CD4-positive, alpha-beta T cell treated with Interferon gamma for 1 hour (primary cell): ENCODE data around the gene HMCN1.

Source experiments
- DNase-seq: peaks from one replicate; pipeline ENCODE4 v3.0.0-alpha.2; 2020

Gene HMCN1

GRCh38 chr1:185920602-185921001 lies 186.4 kb downstream of the HMCN1 start:
- DNase-seq: no peak

GRCh38 chr1:185921636-185922035 lies 187.4 kb downstream of the HMCN1 start:
- no peak for DNase-seq

GRCh38 chr1:185926588-185926987 lies 192.4 kb downstream of the HMCN1 start:
- DNase-seq: no peak

- DNase-seq: no peak
These were observed 195.6 kb downstream of the HMCN1 start for GRCh38 chr1:185929776-185930175.

GRCh38 chr1:185931438-185931837 lies 197.2 kb downstream of the HMCN1 start:
- DNase-seq: no peak

- no peak for DNase-seq
These were observed 199.4 kb downstream of the HMCN1 start for GRCh38 chr1:185933580-185933979.

- no peak for DNase-seq
These were observed 200.4 kb downstream of the HMCN1 start for GRCh38 chr1:185934476-185935189.

GRCh38 chr1:185935360-185935759 lies 201.2 kb downstream of the HMCN1 start:
- no peak for DNase-seq

GRCh38 chr1:185936641-185937040 lies 202.4 kb downstream of the HMCN1 start:
- no peak for DNase-seq

- DNase-seq: no peak
These were observed 204.2 kb downstream of the HMCN1 start for GRCh38 chr1:185938396-185938795.

- no peak for DNase-seq
These were observed 205.0 kb downstream of the HMCN1 start for GRCh38 chr1:185939142-185939541.

- no peak for DNase-seq
These were observed 208.8 kb downstream of the HMCN1 start for GRCh38 chr1:185942961-185943360.

- DNase-seq: no peak
These were observed 222.7 kb downstream of the HMCN1 start for GRCh38 chr1:185956881-185957280.

GRCh38 chr1:185957441-185958363 lies 223.5 kb downstream of the HMCN1 start:
- DNase-seq: no peak

GRCh38 chr1:185960422-185961321 lies 226.5 kb downstream of the HMCN1 start:
- DNase-seq: no peak

- DNase-seq: no peak
These were observed 227.5 kb downstream of the HMCN1 start for GRCh38 chr1:185961664-185962063.

GRCh38 chr1:185964946-185965345 lies 230.8 kb downstream of the HMCN1 start:
- no peak for DNase-seq

GRCh38 chr1:185965870-185966269 lies 231.7 kb downstream of the HMCN1 start:
- no peak for DNase-seq

- no peak for DNase-seq
These were observed 232.3 kb downstream of the HMCN1 start for GRCh38 chr1:185966471-185966870.

- no peak for DNase-seq
These were observed 234.8 kb downstream of the HMCN1 start for GRCh38 chr1:185969028-185969427.

- no peak for DNase-seq
These were observed 235.4 kb downstream of the HMCN1 start for GRCh38 chr1:185969524-185969991.

GRCh38 chr1:185971688-185972087 lies 237.5 kb downstream of the HMCN1 start:
- no peak for DNase-seq
